ENCODE data around the gene ST6GALNAC2. TPM values are rescaled to one million over a fixed set of nuclear protein-coding genes. Genes with fewer than 3 reads are reported as not detected.

ST6GALNAC2 gene
- total RNA-seq, 1 donor: 2.3 TPM

- peak overlapping the region; percentile 83 for H3K4me3 ChIP-seq (ENCODE audit: low read length)
- H3K4me1 ChIP-seq (ENCODE audit: insufficient read depth, low read length): peaks cover 63% of the 10 kb centered on the region
- H3K27me3 ChIP-seq (ENCODE audit: insufficient read depth, low read length): no peaks in the 10 kb centered on the region
- H3K9me3 ChIP-seq (ENCODE audit: low read depth, low read length): no peaks in the 10 kb centered on the region
Observed at GRCh38 chr17:76558198-76559095, 27.2 kb downstream of the ST6GALNAC2 start.

- peak overlapping the region; percentile 83 for H3K4me3 ChIP-seq (ENCODE audit: low read length)
- H3K9me3 ChIP-seq (ENCODE audit: low read depth, low read length): no peaks in the 10 kb centered on the region
- H3K27me3 ChIP-seq (ENCODE audit: insufficient read depth, low read length): no peaks in the 10 kb centered on the region
- H3K4me1 ChIP-seq (ENCODE audit: insufficient read depth, low read length): peaks cover 55% of the 10 kb centered on the region
Observed at GRCh38 chr17:76557368-76558197, 28.1 kb downstream of the ST6GALNAC2 start.

- H3K9me3 ChIP-seq (ENCODE audit: low read depth, low read length): no peaks in the 10 kb centered on the region
- H3K4me3 ChIP-seq (ENCODE audit: low read length): peak overlapping the region; percentile 83
- H3K27me3 ChIP-seq (ENCODE audit: insufficient read depth, low read length): no peaks in the 10 kb centered on the region
- H3K4me1 ChIP-seq (ENCODE audit: insufficient read depth, low read length): peaks cover 50% of the 10 kb centered on the region
Observed at GRCh38 chr17:76556765-76557367, 28.8 kb downstream of the ST6GALNAC2 start.

DNA sequence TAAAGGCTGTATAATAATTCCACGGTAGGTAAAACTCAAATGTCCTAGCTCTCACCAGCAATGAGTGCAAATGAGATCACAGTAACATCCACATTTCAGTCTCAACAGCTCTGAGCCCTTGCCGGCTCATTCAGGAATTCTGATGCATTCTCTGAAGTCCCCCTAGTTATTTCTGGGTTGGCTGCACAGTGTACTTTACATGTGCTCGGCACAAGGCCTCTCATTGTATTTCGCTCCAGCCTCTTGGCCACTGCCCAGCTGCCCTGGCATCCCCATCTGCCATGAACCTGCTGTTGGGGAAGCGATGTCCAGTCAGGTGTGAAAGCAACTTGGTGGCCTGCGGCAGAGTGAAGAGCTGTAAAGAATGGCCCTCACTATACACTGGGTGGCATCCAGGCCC, 31.5 kb downstream of the ST6GALNAC2 start:
- Histone ChIP-seq H3K4me1 (ENCODE audit: insufficient read depth, low read length) (peaks cover 36% of the 10 kb centered on the region), H3K4me3 (ENCODE audit: low read length) (no peak overlapping the region)

GRCh38 chr17:76553178-76553908, 32.3 kb downstream of the ST6GALNAC2 start:
- Histone ChIP-seq H3K27me3 (ENCODE audit: insufficient read depth, low read length) (no peaks in the 10 kb centered on the region), H3K9me3 (ENCODE audit: low read depth, low read length) (no peaks in the 10 kb centered on the region), H3K4me1 (ENCODE audit: insufficient read depth, low read length) (peaks cover 28% of the 10 kb centered on the region), H3K4me3 (ENCODE audit: low read length) (no peak overlapping the region)

More for the DNA sequence above, 31.5 kb downstream of the ST6GALNAC2 start:
- H3K27me3 ChIP-seq (ENCODE audit: insufficient read depth, low read length): no peaks in the 10 kb centered on the region
- H3K9me3 ChIP-seq (ENCODE audit: low read depth, low read length): no peaks in the 10 kb centered on the region

DNA sequence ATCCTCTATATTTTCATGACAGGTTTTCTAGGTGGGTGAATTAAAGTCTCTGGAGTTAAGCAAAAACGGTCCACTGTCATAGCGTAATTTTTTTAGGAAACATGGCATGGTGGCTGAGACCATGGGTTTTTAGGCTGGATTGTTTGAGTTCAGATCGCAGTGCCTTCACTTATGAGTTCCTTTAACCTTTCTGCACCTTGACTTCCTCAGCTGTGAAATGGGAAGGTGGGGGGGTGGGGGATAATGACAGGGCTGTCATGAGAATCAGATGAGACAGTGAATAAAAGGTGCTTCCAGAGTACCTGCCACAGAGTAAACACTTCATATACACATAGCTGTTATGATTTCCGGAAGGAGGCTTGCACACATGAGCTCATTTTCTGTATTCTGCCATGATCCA, 34.0 kb downstream of the ST6GALNAC2 start:
- no peak overlapping the region for H3K4me3 ChIP-seq (ENCODE audit: low read length)
- no peaks in the 10 kb centered on the region for H3K9me3 ChIP-seq (ENCODE audit: low read depth, low read length)
- H3K27me3 ChIP-seq (ENCODE audit: insufficient read depth, low read length): no peaks in the 10 kb centered on the region
- peaks cover 23% of the 10 kb centered on the region for H3K4me1 ChIP-seq (ENCODE audit: insufficient read depth, low read length)

DNA sequence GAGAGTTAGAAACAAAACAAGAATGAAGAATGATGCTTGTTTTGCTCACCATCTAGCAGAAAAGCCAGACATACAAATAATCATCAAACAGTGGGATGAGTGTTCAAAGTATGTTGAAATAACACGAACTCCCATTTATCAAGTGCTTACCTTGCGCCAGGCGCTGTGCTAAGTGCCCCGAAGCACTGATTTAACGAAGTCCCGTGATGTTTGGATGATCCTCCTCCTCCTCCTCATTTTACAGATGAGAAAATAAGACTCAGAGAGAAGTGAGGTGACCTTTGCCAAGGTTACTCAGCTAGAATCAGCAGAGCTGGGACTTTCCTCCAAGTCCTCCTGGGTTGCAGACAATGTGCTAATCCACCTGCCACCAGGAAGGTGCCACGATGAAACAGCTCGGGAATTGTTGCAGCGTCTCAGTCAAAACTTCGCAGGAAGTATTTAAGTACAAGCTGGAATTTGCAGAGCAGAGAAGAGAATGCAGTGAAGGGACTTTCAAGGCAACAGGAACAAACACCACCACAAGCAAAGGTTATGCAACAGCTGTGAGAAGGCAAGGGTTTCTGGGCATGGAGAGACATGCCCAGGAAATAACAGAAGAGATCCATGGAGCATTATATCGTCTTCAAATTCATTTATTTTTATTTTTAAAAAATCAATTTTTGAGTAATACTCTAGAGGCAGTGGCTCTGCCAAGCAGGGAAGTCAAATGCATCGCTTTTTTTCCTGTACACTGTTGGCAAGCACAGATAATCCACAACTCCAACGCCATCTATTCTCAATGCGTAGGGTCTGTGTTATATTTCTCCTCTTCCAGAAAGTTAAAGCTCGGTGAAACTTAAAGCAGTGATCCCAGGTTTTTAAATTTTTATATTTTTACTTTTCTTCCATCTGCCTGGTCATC, 34.7 kb downstream of the ST6GALNAC2 start:
- no peaks in the 10 kb centered on the region for H3K9me3 ChIP-seq (ENCODE audit: low read depth, low read length)
- H3K4me1 ChIP-seq (ENCODE audit: insufficient read depth, low read length): peaks cover 19% of the 10 kb centered on the region
- no peak overlapping the region for H3K4me3 ChIP-seq (ENCODE audit: low read length)
- no peaks in the 10 kb centered on the region for H3K27me3 ChIP-seq (ENCODE audit: insufficient read depth, low read length)

GRCh38 chr17:76549539-76549938, 36.1 kb downstream of the ST6GALNAC2 start:
- Histone ChIP-seq H3K27me3 (ENCODE audit: insufficient read depth, low read length) (no peaks in the 10 kb centered on the region), H3K4me3 (ENCODE audit: low read length) (no peak overlapping the region)

GRCh38 chr17:76549215-76549518, 36.5 kb downstream of the ST6GALNAC2 start:
- Histone ChIP-seq H3K4me1 (ENCODE audit: insufficient read depth, low read length) (peaks cover 19% of the 10 kb centered on the region), H3K9me3 (ENCODE audit: low read depth, low read length) (no peaks in the 10 kb centered on the region), H3K4me3 (ENCODE audit: low read length) (no peak overlapping the region), H3K27me3 (ENCODE audit: insufficient read depth, low read length) (no peaks in the 10 kb centered on the region)

More at GRCh38 chr17:76549539-76549938, 36.1 kb downstream of the ST6GALNAC2 start:
- Histone ChIP-seq H3K4me1 (ENCODE audit: insufficient read depth, low read length) (peaks cover 19% of the 10 kb centered on the region), H3K9me3 (ENCODE audit: low read depth, low read length) (no peaks in the 10 kb centered on the region)

GRCh38 chr17:76548378-76549214, 37.1 kb downstream of the ST6GALNAC2 start:
- H3K4me1 ChIP-seq (ENCODE audit: insufficient read depth, low read length): peaks cover 19% of the 10 kb centered on the region
- no peaks in the 10 kb centered on the region for H3K9me3 ChIP-seq (ENCODE audit: low read depth, low read length)
- H3K4me3 ChIP-seq (ENCODE audit: low read length): no peak overlapping the region
- H3K27me3 ChIP-seq (ENCODE audit: insufficient read depth, low read length): no peaks in the 10 kb centered on the region

DNA sequence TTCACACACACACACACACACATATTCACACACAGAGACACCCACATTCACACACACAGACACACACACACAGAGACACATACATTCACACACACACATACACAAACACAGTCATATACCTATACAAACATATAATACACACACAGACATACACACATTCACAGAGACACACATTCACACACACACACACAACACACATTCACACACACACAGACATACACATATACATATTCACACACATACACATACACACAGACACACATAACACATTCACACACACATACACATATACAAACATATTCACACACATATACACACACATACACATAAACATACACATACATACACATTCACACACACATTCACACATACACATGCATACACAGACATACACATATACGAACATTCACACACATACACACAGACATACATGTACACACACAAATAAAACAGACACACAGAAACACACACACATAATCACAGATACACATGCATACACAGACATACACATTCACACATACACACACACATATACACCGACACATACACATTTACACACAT, 37.9 kb downstream of the ST6GALNAC2 start:
- Histone ChIP-seq H3K4me3 (ENCODE audit: low read length) (no peak overlapping the region), H3K27me3 (ENCODE audit: insufficient read depth, low read length) (no peaks in the 10 kb centered on the region), H3K9me3 (ENCODE audit: low read depth, low read length) (no peaks in the 10 kb centered on the region), H3K4me1 (ENCODE audit: insufficient read depth, low read length) (peaks cover 19% of the 10 kb centered on the region)

DNA sequence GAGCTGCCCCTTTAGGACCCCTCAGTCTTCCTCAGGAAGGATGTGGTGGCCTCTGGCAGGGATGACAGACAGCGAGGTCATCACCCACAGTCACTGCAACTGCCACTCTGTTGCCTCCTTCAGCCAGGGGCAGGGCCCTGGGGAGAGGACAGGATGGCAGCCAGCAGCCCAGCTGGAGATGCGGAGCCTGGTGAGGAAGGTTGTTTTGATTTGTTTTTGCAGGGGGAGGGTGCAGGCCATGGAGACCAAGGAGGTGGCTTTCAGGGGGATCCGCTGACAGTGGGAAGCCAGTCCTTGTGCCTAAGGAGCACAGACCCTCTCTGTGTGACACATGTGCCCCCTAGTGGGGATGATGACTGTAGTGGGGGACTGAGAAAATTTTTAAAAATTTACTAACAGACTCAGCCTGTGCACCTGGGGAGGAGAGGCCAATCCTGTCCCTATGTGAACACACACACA, 38.4 kb downstream of the ST6GALNAC2 start:
- no peaks in the 10 kb centered on the region for H3K27me3 ChIP-seq (ENCODE audit: insufficient read depth, low read length)
- peaks cover 19% of the 10 kb centered on the region for H3K4me1 ChIP-seq (ENCODE audit: insufficient read depth, low read length)
- H3K4me3 ChIP-seq (ENCODE audit: low read length): no peak overlapping the region
- H3K9me3 ChIP-seq (ENCODE audit: low read depth, low read length): no peaks in the 10 kb centered on the region
